ENCODE data around the gene HK1. TPM values are rescaled to one million over a fixed set of nuclear protein-coding genes. Genes with fewer than 3 reads are reported as not detected.

Gene HK1
- total RNA-seq (2021): 218 to 220 TPM (median 219 TPM) in 3 replicates
- Bru-seq, nascent RNA: percentile 74 among the genes with signal in this experiment
- long read RNA-seq, experiment 1, transcript HK1-216 (18 exons, 3,745 nt): minor isoform, 7 of 1,416 reads
- long read RNA-seq, experiment 1, transcript HK1-202 (18 exons, 3,605 nt): major isoform, 1,198 of 1,416 reads
- long read RNA-seq, experiment 1, partial matches to known transcripts: 149 of 1,416 reads
- long read RNA-seq, experiment 1, other reads (novel, unspliced or antisense): 62 of 1,416 reads
- long read RNA-seq, experiment 2, transcript HK1-202 (18 exons, 3,605 nt): major isoform, 118 of 330 reads
- long read RNA-seq, experiment 2, partial matches to known transcripts: 184 of 330 reads
- long read RNA-seq, experiment 2, other reads (novel, unspliced or antisense): 28 of 330 reads
- long read RNA-seq, experiment 3, transcript HK1-202 (18 exons, 3,605 nt): major isoform, 8 of 84 reads
- long read RNA-seq, experiment 3, partial matches to known transcripts: 74 of 84 reads
- long read RNA-seq, experiment 3, other reads (novel, unspliced or antisense): 2 of 84 reads

DNA sequence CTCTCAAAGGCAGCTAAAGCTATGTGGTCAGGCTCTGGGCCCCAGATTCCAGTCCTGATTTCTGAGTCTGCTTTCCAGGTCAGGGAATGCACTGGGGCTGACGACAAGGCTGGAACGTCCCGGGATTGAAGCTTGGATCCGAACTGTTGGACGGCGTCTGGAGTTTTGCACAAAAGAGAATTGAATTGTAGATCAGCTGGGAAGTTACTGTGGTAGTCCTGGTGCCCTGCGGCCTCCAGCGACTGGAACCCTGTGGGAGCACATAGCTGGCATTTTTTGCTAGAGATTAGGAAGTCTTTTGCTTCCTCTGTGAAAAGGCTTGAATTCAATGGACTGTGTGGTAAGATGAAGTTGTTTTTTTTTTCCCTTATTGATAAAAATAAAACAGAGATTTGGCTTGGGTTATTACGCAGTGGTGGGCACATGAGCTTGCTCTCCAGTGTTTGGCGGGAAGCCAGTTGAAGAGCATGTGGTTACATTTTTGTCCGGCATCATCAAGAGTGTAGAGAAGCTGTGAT is at the start of gene HK1:
HK1 (plus strand) TSS at position 51 of the 518 bp plus-strand sequence.
- Mint-ChIP-seq H3K36me3 (no peaks in the 10 kb centered on the region), H3K4me3 (no peak within 1 kb of the TSS), H3K4me1 (peaks cover 13% of the 10 kb centered on the region), H3K9me3 (peaks cover 4% of the 10 kb centered on the region), H3K27ac (no peak within 1 kb of the TSS), H3K27me3 (ENCODE audit: low read depth) (peaks cover 9% of the 10 kb centered on the region)
- TF ChIP-seq ATF1 (CRISPR knock-in tag; IDR thresholded peaks at IDR 0.05) (no peak), ZNF121 (CRISPR knock-in tag; IDR thresholded peaks at IDR 0.05) (no peak), JAZF1 (CRISPR knock-in tag; IDR thresholded peaks at IDR 0.05) (no peak), ZNF423 (CRISPR knock-in tag; IDR thresholded peaks at IDR 0.05) (no peak), CBFB (CRISPR knock-in tag; IDR thresholded peaks at IDR 0.05; ENCODE audit: low read depth) (no peak)
- TF ChIP-seq, protein P1, sequence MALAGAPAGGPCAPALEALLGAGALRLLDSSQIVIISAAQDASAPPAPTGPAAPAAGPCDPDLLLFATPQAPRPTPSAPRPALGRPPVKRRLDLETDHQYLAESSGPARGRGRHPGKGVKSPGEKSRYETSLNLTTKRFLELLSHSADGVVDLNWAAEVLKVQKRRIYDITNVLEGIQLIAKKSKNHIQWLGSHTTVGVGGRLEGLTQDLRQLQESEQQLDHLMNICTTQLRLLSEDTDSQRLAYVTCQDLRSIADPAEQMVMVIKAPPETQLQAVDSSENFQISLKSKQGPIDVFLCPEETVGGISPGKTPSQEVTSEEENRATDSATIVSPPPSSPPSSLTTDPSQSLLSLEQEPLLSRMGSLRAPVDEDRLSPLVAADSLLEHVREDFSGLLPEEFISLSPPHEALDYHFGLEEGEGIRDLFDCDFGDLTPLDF (CRISPR knock-in tag; IDR thresholded peaks at IDR 0.05): no peak
- TF ChIP-seq, protein P2, sequence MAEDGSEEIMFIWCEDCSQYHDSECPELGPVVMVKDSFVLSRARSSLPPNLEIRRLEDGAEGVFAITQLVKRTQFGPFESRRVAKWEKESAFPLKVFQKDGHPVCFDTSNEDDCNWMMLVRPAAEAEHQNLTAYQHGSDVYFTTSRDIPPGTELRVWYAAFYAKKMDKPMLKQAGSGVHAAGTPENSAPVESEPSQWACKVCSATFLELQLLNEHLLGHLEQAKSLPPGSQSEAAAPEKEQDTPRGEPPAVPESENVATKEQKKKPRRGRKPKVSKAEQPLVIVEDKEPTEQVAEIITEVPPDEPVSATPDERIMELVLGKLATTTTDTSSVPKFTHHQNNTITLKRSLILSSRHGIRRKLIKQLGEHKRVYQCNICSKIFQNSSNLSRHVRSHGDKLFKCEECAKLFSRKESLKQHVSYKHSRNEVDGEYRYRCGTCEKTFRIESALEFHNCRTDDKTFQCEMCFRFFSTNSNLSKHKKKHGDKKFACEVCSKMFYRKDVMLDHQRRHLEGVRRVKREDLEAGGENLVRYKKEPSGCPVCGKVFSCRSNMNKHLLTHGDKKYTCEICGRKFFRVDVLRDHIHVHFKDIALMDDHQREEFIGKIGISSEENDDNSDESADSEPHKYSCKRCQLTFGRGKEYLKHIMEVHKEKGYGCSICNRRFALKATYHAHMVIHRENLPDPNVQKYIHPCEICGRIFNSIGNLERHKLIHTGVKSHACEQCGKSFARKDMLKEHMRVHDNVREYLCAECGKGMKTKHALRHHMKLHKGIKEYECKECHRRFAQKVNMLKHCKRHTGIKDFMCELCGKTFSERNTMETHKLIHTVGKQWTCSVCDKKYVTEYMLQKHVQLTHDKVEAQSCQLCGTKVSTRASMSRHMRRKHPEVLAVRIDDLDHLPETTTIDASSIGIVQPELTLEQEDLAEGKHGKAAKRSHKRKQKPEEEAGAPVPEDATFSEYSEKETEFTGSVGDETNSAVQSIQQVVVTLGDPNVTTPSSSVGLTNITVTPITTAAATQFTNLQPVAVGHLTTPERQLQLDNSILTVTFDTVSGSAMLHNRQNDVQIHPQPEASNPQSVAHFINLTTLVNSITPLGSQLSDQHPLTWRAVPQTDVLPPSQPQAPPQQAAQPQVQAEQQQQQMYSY (CRISPR knock-in tag; IDR thresholded peaks at IDR 0.05): peak; percentile 50
- DNase-seq (ENCODE audit: low spot score) (no peak), ATAC-seq (peak; percentile 41)
- POLR2A ChIA-PET: no interaction called here
- CTCF ChIA-PET: interaction anchor here (0.5 to 1.2 kb wide), 4 partner anchors 8 to 130 kb away, joined by 3 read pairs; no protein-coding TSS in a partner anchor

DNA sequence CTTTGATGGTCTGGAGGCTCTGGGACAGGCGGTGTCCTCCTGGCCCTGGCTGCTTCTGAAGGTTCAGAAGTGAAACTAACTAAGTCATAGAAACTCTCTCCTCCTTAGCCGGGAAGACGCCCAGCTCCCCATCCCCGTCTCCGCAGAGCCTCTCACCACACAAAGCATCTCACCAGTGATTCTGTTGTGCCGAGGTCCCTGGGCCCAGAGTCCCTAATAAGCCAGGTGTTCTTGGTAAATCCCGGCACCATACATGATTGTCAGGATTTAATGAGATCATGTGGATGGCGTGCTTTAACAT is 48.7 kb upstream of the HK1 start:
- Mint-ChIP-seq H3K4me3 (no peak overlapping the region), H3K36me3 (no peaks in the 10 kb centered on the region), H3K27me3 (ENCODE audit: low read depth) (no peaks in the 10 kb centered on the region), H3K4me1 (peaks cover 16% of the 10 kb centered on the region), H3K27ac (no peak overlapping the region), H3K9me3 (no peaks in the 10 kb centered on the region)
- POLR2A ChIA-PET: no interaction called here
- DNase-seq (ENCODE audit: low spot score) (no peak), ATAC-seq (no peak)
- CTCF ChIA-PET: interaction anchor here (1.4 to 2.5 kb wide), 2 partner anchors 163 to 178 kb away, joined by 4 to 13 read pairs; no protein-coding TSS in a partner anchor
- TF ChIP-seq, protein P3, sequence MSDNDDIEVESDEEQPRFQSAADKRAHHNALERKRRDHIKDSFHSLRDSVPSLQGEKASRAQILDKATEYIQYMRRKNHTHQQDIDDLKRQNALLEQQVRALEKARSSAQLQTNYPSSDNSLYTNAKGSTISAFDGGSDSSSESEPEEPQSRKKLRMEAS (CRISPR knock-in tag; IDR thresholded peaks at IDR 0.05): no peak
- TF ChIP-seq TEAD1 (CRISPR knock-in tag; IDR thresholded peaks at IDR 0.05) (no peak), PRRX2 (CRISPR knock-in tag; IDR thresholded peaks at IDR 0.05) (no peak), ETV6 (CRISPR knock-in tag; IDR thresholded peaks at IDR 0.05) (no peak)
- TF ChIP-seq, protein P4, sequence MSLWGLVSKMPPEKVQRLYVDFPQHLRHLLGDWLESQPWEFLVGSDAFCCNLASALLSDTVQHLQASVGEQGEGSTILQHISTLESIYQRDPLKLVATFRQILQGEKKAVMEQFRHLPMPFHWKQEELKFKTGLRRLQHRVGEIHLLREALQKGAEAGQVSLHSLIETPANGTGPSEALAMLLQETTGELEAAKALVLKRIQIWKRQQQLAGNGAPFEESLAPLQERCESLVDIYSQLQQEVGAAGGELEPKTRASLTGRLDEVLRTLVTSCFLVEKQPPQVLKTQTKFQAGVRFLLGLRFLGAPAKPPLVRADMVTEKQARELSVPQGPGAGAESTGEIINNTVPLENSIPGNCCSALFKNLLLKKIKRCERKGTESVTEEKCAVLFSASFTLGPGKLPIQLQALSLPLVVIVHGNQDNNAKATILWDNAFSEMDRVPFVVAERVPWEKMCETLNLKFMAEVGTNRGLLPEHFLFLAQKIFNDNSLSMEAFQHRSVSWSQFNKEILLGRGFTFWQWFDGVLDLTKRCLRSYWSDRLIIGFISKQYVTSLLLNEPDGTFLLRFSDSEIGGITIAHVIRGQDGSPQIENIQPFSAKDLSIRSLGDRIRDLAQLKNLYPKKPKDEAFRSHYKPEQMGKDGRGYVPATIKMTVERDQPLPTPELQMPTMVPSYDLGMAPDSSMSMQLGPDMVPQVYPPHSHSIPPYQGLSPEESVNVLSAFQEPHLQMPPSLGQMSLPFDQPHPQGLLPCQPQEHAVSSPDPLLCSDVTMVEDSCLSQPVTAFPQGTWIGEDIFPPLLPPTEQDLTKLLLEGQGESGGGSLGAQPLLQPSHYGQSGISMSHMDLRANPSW (CRISPR knock-in tag; conservative IDR thresholded peaks at IDR 0.05; ENCODE audit: low read depth): no peak
- TF ChIP-seq, protein P5, sequence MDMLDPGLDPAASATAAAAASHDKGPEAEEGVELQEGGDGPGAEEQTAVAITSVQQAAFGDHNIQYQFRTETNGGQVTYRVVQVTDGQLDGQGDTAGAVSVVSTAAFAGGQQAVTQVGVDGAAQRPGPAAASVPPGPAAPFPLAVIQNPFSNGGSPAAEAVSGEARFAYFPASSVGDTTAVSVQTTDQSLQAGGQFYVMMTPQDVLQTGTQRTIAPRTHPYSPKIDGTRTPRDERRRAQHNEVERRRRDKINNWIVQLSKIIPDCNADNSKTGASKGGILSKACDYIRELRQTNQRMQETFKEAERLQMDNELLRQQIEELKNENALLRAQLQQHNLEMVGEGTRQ (CRISPR knock-in tag; IDR thresholded peaks at IDR 0.05): no peak
- TF ChIP-seq, protein P6, sequence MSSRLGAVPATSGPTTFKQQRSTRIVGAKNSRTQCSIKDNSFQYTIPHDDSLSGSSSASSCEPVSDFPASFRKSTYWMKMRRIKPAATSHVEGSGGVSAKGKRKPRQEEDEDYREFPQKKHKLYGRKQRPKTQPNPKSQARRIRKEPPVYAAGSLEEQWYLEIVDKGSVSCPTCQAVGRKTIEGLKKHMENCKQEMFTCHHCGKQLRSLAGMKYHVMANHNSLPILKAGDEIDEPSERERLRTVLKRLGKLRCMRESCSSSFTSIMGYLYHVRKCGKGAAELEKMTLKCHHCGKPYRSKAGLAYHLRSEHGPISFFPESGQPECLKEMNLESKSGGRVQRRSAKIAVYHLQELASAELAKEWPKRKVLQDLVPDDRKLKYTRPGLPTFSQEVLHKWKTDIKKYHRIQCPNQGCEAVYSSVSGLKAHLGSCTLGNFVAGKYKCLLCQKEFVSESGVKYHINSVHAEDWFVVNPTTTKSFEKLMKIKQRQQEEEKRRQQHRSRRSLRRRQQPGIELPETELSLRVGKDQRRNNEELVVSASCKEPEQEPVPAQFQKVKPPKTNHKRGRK (CRISPR knock-in tag; IDR thresholded peaks at IDR 0.05; ENCODE audit: borderline replicate concordance): no peak
